Motor neuron (in vitro differentiated cells): ENCODE data around the gene TSC1. TPM values are rescaled to one million over a fixed set of nuclear protein-coding genes. Genes with fewer than 3 reads are reported as not detected.
"Not testable (repeated sequence)": the region's sequence is repeated elsewhere in the genome, so short reads cannot be mapped to it uniquely, and the experiment has no call there.

ENCODE experiments used
- ATAC-seq, 8 experiments: fragments of 200-7000 bp; cut with Tn5 transposase; replicated peaks in 6 of 8; 2 replicates each; pipeline ENCODE4 v1.8.0; 2021; ENCODE audit warnings: mild to moderate bottlenecking in 8 of 8, moderate library complexity in 8 of 8
- H3K27ac ChIP-seq, 2 donors: fragments of 250-450 bp; sonication (Bioruptor Pico); 2 replicates each; pipeline ENCODE4 v1.9.0; 2021; ENCODE audit warnings: antibody characterized with exemption in 2 of 2, mild to moderate bottlenecking in 2 of 2, moderate library complexity in 1 of 2
- H3K4me1 ChIP-seq, 2 donors: fragments of 250-450 bp; sonication (Bioruptor Pico); replicated peaks in 1 of 2; 2 replicates each; pipeline ENCODE4 v1.6.1; 2021; ENCODE audit warnings: antibody characterized with exemption in 2 of 2, mild to moderate bottlenecking in 2 of 2, moderate library complexity in 1 of 2
- H3K4me3 ChIP-seq, 5 donors: fragments of 250-450 bp; sonication (Bioruptor Pico); 2 replicates each; pipeline ENCODE4 v1.9.0; 2021; ENCODE audit warnings: antibody characterized with exemption in 5 of 5, mild to moderate bottlenecking in 5 of 5, moderate library complexity in 4 of 5
- WGBS, 10 experiments: fragments of 450-650 bp; shearing (Covaris generic); methylation state at CpG; one replicate each; pipeline ENCODE4 v1.0.0; 2022; 5-methylcytosine and 5-hydroxymethylcytosine counted together
- in situ Hi-C, 9 experiments: fragments of 400-800 bp; cut with MboI; loops; one replicate each; pipeline ENCODE4 v1.15.0; 2021; ENCODE audit warnings: low sequenced_read_pairs in 9 of 9, low pct_unique_long_range_greater_than_20kb in 2 of 9; ENCODE audit not compliant: unreplicated experiment in 9 of 9
- total RNA-seq, 8 experiments: library from RNA; unstranded; fragments of 300-600 nt; gene quantifications; 2 replicates each; pipeline versions ENCODE4 v1.2.3 to v1.2.4, GENCODE V29; 2022

Gene TSC1
- total RNA-seq = 10 to 100 TPM; 22.0 to 58.6 (median 31.4) TPM

DNA sequence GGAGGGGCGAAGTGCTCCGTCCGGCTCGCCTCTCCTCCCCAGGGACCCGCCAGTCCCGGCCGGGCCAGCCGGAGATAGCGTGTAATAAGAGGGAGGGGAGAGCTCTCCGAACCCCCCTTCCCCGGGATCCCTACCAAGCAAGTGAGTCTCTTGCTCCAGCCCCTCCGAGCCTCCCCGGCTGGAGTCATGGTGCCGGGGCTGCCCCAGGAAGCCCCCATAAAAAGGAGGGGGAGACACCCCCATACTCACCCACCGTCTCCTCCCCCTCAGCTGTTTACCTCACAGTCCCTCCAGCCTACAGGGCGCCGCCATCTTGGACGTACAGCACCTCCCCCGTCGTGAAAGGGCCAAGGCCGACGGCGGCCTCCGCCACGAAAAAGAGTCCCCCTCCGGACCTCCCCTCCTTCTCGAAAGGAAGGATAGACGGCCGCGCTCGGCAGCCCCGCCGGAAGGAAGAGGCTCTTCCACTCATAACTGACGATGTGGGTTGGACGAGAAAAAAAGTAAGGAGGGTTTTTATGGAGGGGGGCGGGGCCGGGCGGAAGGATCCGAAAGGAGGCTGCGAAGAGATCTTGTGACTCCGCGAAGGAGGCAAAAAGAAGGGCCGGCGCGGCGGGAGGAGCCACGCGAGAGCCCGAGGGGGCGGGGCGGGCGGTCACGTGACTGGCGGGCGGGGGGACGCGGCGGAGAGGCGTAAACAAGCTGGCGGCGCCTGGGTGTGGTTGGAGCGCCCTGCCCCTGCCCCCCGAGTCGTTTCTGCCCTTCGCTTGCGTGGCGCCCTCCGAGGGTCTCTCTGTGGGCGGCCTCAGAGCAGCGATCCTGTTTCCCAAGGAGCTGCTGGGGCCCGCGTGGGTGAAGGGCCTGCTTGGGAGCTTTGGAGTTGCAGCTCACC is at the start of gene TSC1:
TSC1 (minus strand) TSS at position 323 of the 892 bp plus-strand sequence. CDS start 15,744 bp downstream, outside the sequence.
- WGBS, 10 experiments = 0 to 3% methylated on average over 5 to 8 of the region's 72 CpGs; no CpG with 5 or more reads in 8 of the 10 experiments
- H3K4me3 ChIP-seq = peak within 1 kb of the TSS; percentile 76 to 99 (median 92)
- H3K27ac ChIP-seq = peak within 1 kb of the TSS; percentile 99 to 100
- in situ Hi-C loops = no loop called here
- peaks cover 12 to 16% of the 10 kb centered on the region in 2 donors for H3K4me1 ChIP-seq
- peak; percentile 84 to 89 (median 86) for ATAC-seq

GRCh38 chr9:132993511-132993939 is 49.1 kb upstream of the TSC1 start:
- 57 to 100% (median 80%) methylated on average over 1 to 14 of the region's 14 CpGs; no CpG with 5 or more reads in 5 of the 10 experiments for WGBS, 10 experiments
- Histone ChIP-seq H3K27ac (no peak overlapping the region), H3K4me3 (no peak overlapping the region), H3K4me1 (peaks cover 0 to 10% of the 10 kb centered on the region in 2 donors)
- ATAC-seq = no peak
- in situ Hi-C loops = no loop called here

GRCh38 chr9:132991351-132992300 is 47.2 kb upstream of the TSC1 start:
- no peak for ATAC-seq
- H3K4me3 ChIP-seq = no peak overlapping the region
- peaks cover 4 to 10% of the 10 kb centered on the region in 2 donors for H3K4me1 ChIP-seq
- in situ Hi-C loops = no loop called here
- H3K27ac ChIP-seq = no peak overlapping the region
- WGBS, 10 experiments = 6 to 69% (median 40%) methylated on average over 1 to 11 of the region's 16 CpGs; no CpG with 5 or more reads in 3 of the 10 experiments

GRCh38 chr9:132990781-132991180 is 46.4 kb upstream of the TSC1 start:
- Histone ChIP-seq H3K27ac (no peak overlapping the region), H3K4me3 (no peak overlapping the region), H3K4me1 (peaks cover 5 to 10% of the 10 kb centered on the region in 2 donors)
- 67 to 93% (median 90%) methylated on average over 1 to 3 of the region's 14 CpGs; no CpG with 5 or more reads in 5 of the 10 experiments for WGBS, 10 experiments
- no peak for ATAC-seq
- in situ Hi-C loops = no loop called here

GRCh38 chr9:132989998-132990557 is 45.7 kb upstream of the TSC1 start:
- WGBS, 10 experiments = 47 to 86% (median 70%) methylated on average over 1 to 4 of the region's 4 CpGs
- in situ Hi-C loops, H3K27ac ChIP-seq, H3K4me3 ChIP-seq, H3K4me1 ChIP-seq, ATAC-seq: not testable (repeated sequence)

DNA sequence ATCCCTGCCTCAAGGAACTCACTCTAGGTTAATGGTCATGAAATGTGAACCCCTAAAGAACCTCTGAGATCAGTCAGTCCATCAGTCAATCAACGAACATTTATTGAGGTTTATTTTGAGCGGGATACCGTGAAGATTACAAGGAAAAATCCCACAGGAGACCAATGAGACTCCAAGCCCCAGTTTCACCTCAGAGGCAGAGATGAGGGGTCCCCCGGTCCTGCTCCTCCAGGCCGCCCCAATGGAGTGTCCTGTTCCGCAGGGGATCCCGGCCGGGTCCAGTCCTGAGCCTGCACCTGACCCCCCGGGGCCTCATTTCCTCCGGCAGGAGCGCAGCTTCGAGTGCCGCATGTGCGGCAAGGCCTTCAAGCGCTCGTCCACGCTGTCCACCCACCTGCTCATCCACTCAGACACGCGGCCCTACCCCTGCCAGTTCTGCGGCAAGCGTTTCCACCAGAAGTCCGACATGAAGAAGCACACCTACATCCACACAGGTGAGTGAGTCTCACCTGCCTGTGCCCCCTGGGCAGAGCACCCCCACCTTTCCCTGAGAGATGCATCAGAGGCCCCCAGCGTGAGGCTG is 45.1 kb upstream of the TSC1 start:
- ATAC-seq = no peak
- peaks cover 4 to 5% of the 10 kb centered on the region in 2 donors for H3K4me1 ChIP-seq
- 20 to 91% (median 79%) methylated on average over 1 to 9 of the region's 23 CpGs; no CpG with 5 or more reads in 2 of the 10 experiments for WGBS, 10 experiments

DNA sequence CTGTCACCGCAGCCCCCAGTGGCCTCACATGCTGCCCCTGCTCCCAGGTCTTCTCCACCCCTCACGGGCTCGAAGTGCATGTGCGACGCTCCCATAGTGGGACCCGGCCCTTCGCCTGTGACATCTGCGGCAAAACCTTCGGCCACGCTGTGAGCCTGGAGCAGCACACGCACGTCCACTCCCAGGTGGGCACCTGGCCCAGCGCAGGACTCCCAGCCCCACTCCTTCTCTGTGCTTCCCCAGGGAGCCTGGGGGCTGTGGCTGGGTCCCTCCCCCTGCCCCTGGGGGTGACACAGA is 44.5 kb upstream of the TSC1 start:
- Histone ChIP-seq H3K4me1 (peaks cover 0 to 5% of the 10 kb centered on the region in 2 donors), H3K27ac (no peak overlapping the region), H3K4me3 (no peak overlapping the region)
- no peak for ATAC-seq
- 76% methylated on average over 5 of the region's 13 CpGs; no CpG with 5 or more reads in 9 of the 10 experiments for WGBS, 10 experiments
- in situ Hi-C loops = no loop called here

More for the DNA sequence above, 45.1 kb upstream of the TSC1 start:
- in situ Hi-C loops = no loop called here
- no peak overlapping the region for H3K27ac ChIP-seq
- H3K4me3 ChIP-seq = no peak overlapping the region

GRCh38 chr9:132988244-132989013 is 44.0 kb upstream of the TSC1 start:
- in situ Hi-C loops = no loop called here
- H3K4me1 ChIP-seq = peaks cover 0 to 5% of the 10 kb centered on the region in 2 donors
- H3K4me3 ChIP-seq = no peak overlapping the region
- WGBS, 10 experiments = 29 to 100% (median 63%) methylated on average over 1 to 6 of the region's 14 CpGs; no CpG with 5 or more reads in 3 of the 10 experiments
- no peak for ATAC-seq
- no peak overlapping the region for H3K27ac ChIP-seq

- WGBS, 10 experiments = 0 to 80% (median 60%) methylated on average over 1 to 10 of the region's 26 CpGs; no CpG with 5 or more reads in 3 of the 10 experiments
- Histone ChIP-seq H3K27ac (no peak overlapping the region), H3K4me3 (no peak overlapping the region), H3K4me1 (peaks cover 0 to 5% of the 10 kb centered on the region in 2 donors)
- ATAC-seq = peak; percentile 33 to 97 (median 54)
- in situ Hi-C loops = no loop called here
Measured at GRCh38 chr9:132986640-132987620, 42.5 kb upstream of the TSC1 start.

- H3K27ac ChIP-seq = no peak overlapping the region
- no peak overlapping the region for H3K4me3 ChIP-seq
- peaks cover 0 to 5% of the 10 kb centered on the region in 2 donors for H3K4me1 ChIP-seq
- ATAC-seq = no peak
- 17 to 85% (median 71%) methylated on average over 2 to 11 of the region's 13 CpGs; no CpG with 5 or more reads in 3 of the 10 experiments for WGBS, 10 experiments
- in situ Hi-C loops = no loop called here
Measured at GRCh38 chr9:132986114-132986513, 41.7 kb upstream of the TSC1 start.

DNA sequence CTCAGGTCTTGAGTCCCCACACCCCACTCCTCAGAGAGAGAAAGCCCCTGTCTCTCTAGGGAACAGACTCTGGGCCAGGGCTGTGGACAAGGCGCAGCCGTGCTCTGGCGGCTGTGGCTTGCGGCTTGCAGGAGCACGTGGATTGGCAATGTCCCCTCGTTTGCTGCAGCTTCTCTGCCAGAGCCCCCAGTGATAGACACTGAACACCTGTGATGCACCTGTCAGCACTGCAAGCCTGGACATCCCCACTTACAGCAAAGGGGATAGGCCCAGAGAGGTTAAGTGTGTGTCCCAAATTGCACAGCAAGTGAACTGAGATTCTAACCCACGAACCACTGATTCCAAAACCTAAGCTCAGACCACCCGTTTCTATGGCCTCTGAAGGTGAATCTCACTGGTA is 41.1 kb upstream of the TSC1 start:
- 39 to 100% (median 40%) methylated on average over 2 to 3 of the region's 8 CpGs; no CpG with 5 or more reads in 7 of the 10 experiments for WGBS, 10 experiments
- ATAC-seq = no peak
- no peak overlapping the region for H3K4me3 ChIP-seq
- no peak overlapping the region for H3K27ac ChIP-seq
- peaks cover 0 to 5% of the 10 kb centered on the region in 2 donors for H3K4me1 ChIP-seq
- in situ Hi-C loops = no loop called here
